Measurements from ENCODE around the gene ANKH.

Gene ANKH

DNA sequence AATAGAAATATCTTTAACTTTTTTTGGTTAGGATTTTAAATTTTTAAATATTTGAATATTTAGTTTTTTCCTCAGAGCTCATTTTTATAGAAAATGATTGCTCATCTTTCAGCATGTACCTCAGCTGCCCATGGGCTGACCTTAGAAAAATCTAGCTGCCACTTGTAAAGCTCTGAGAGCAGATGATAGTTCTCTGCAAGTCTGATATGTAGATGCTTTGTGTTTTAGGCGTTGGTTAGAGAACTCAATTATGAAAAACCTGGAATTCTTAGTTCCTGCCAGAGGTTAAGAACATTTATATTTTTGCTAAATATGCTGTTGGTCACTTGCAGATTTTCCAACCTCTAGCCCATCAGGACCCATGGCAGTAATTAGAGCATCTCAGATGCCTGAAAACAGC lies 192.0 kb downstream of the ANKH start:
- no peak for TF ChIP-seq CTCF (IDR thresholded peaks at IDR 0.05; ENCODE audit: control insufficient read depth, insufficient read depth, low read depth, low read length, missing control alignments)

DNA sequence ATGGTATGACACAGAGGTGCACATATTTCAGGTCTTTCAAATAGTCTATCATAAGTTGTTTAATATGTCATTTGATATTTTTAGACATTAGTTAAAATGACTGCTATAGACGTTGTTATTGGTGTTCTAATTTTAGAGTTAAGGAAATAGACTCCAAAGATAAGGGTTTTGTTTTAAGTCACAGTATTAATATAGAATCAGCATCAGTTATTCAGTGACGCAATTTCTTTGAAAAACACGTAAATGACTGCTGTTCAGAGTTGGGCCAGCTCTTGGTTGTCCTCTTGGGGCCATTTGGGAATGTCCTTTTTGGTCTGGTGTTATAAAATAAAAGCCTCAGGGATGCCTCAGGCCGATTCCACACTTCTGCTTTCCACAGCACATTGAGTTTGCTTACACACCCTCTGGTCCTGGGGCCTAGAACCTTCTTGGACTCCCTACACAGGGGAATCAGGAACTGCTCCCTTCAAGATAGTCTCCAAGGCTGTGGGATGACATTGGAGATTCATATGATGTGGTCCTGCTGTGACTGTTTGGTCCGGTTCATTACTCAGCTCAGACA lies 192.7 kb downstream of the ANKH start:
- TF ChIP-seq CTCF (IDR thresholded peaks at IDR 0.05; ENCODE audit: control insufficient read depth, insufficient read depth, low read depth, low read length, missing control alignments) = no peak
- no peak for DNase-seq (ENCODE audit: low read depth)
- no peak overlapping the region for H3K4me3 ChIP-seq (ENCODE audit: control insufficient read depth, low read depth, low read length)

More for the DNA sequence above, 192.0 kb downstream of the ANKH start:
- H3K4me3 ChIP-seq (ENCODE audit: control insufficient read depth, low read depth, low read length) = no peak overlapping the region
- DNase-seq (ENCODE audit: low read depth) = no peak

- no peak for TF ChIP-seq CTCF (IDR thresholded peaks at IDR 0.05; ENCODE audit: control insufficient read depth, insufficient read depth, low read depth, low read length, missing control alignments)
- H3K4me3 ChIP-seq (ENCODE audit: control insufficient read depth, low read depth, low read length) = no peak overlapping the region
- no peak for DNase-seq (ENCODE audit: low read depth)
Measured at GRCh38 chr5:14676320-14676719, 195.3 kb downstream of the ANKH start.

- H3K4me3 ChIP-seq (ENCODE audit: control insufficient read depth, low read depth, low read length) = no peak overlapping the region
- DNase-seq (ENCODE audit: low read depth) = no peak
- TF ChIP-seq CTCF (IDR thresholded peaks at IDR 0.05; ENCODE audit: control insufficient read depth, insufficient read depth, low read depth, low read length, missing control alignments) = no peak
Measured at GRCh38 chr5:14675865-14676300, 195.7 kb downstream of the ANKH start.

- DNase-seq (ENCODE audit: low read depth) = no peak
- no peak overlapping the region for H3K4me3 ChIP-seq (ENCODE audit: control insufficient read depth, low read depth, low read length)
- no peak for TF ChIP-seq CTCF (IDR thresholded peaks at IDR 0.05; ENCODE audit: control insufficient read depth, insufficient read depth, low read depth, low read length, missing control alignments)
Measured at GRCh38 chr5:14674983-14675854, 196.4 kb downstream of the ANKH start.

DNA sequence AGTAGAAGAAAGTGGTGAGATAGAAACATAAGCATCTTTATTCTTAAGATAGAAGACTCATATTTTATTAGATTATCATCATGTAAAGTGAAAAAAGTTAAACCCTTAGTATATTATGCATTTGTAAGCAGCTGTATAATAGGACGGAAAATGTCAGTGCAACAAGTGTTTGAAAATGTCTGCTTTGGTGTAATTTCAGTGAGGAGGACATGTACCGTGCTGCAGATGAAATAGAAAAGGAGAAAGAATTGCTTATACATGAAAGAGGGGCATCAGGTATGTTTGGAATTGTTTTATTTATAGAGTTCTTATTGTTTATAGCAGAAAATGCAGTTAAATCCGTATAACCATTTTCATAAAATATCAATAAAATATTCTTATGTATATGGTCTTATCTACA lies 198.1 kb downstream of the ANKH start:
- no peak for DNase-seq (ENCODE audit: low read depth)
- no peak overlapping the region for H3K4me3 ChIP-seq (ENCODE audit: control insufficient read depth, low read depth, low read length)
- no peak for TF ChIP-seq CTCF (IDR thresholded peaks at IDR 0.05; ENCODE audit: control insufficient read depth, insufficient read depth, low read depth, low read length, missing control alignments)
